Esophagus (tissue), 2 donors: ENCODE results near the gene ANKRD36C. TPM values are rescaled to one million over a fixed set of nuclear protein-coding genes. Genes with fewer than 3 reads are reported as not detected.

Source experiments
- polyA plus RNA-seq, 2 donors: library from polyadenylated mRNA; stranded (reverse); fragments of 200-250 nt; gene quantifications; one replicate each; pipeline ENCODE4 v1.2.3, GENCODE V29; 2013
- donor health status: healthy with polysubstance abuse.
- donor health status: Bipolar disorder and iron deficiency.

Gene ANKRD36C
- polyA plus RNA-seq, 2 donors, result 1.2 to 4.0 TPM

Other genes with a start within 250 kb of the ANKRD36C start
- under 1 TPM; 0.43 to 0.98 TPM for gene GPAT2, start 43.1 kb upstream of the ANKRD36C start, polyA plus RNA-seq
- under 1 TPM; 0.27 to 0.98 TPM for gene ADRA2B, start 124.7 kb upstream of the ANKRD36C start, polyA plus RNA-seq
- gene ASTL, start 146.7 kb upstream of the ANKRD36C start, polyA plus RNA-seq, result under 1 TPM; 0.26 to 0.32 TPM
- gene DUSP2, start 153.6 kb upstream of the ANKRD36C start, polyA plus RNA-seq, result 1 to 10 TPM; 2.8 to 3.2 TPM
- 10 to 100 TPM; 21.5 to 34.9 TPM for gene STARD7, start 217.0 kb upstream of the ANKRD36C start, polyA plus RNA-seq